GM19239 (cell line): ENCODE data around the gene SEC61B.

Experiments
- DNase-seq: peaks from one replicate; pipeline ENCODE4 v3.0.0; 2011; ENCODE audit warnings: low spot score; ENCODE audit not compliant: insufficient read length
- FAIRE-seq: peaks from 2 replicates; lab custom pipeline; 2011; peaks lifted over from hg19 to GRCh38; lab: Jason Lieb, UNC

The SEC61B gene

GRCh38 chr9:99221621-99222415 is at the start of gene SEC61B, which contains the start of gene ALG2:
Gene SEC61B (plus strand): TSS chr9:99222282. CDS start chr9:99222364, 82 bp downstream.
Gene ALG2 (minus strand): TSS chr9:99221942. CDS start chr9:99221894, 48 bp downstream.
- FAIRE-seq = peak; percentile 99
- peak; percentile 89 for DNase-seq

GRCh38 chr9:99173570-99174504 is 48.2 kb upstream of the SEC61B start:
- FAIRE-seq = peak; percentile 40
- DNase-seq = no peak

GRCh38 chr9:99176527-99177013 is 45.5 kb upstream of the SEC61B start:
- DNase-seq (no peak), FAIRE-seq (no peak)

GRCh38 chr9:99177576-99178366 is 44.3 kb upstream of the SEC61B start:
- DNase-seq (no peak), FAIRE-seq (no peak)

GRCh38 chr9:99178912-99179872 is 42.9 kb upstream of the SEC61B start:
- DNase-seq (no peak), FAIRE-seq (no peak)

- FAIRE-seq = peak; percentile 58
- no peak for DNase-seq
These were observed 41.9 kb upstream of the SEC61B start for GRCh38 chr9:99180199-99180598.

- DNase-seq (no peak), FAIRE-seq (peak; percentile 40)
These were observed 41.4 kb upstream of the SEC61B start for GRCh38 chr9:99180662-99181061.

- no peak for DNase-seq
- FAIRE-seq = no peak
These were observed 40.9 kb upstream of the SEC61B start for GRCh38 chr9:99181206-99181605.

- peak; percentile 79 for FAIRE-seq
These were observed 40.5 kb upstream of the SEC61B start for GRCh38 chr9:99181621-99182020.

GRCh38 chr9:99182356-99182755 is 39.7 kb upstream of the SEC61B start:
- FAIRE-seq = no peak

More at GRCh38 chr9:99181621-99182020, 40.5 kb upstream of the SEC61B start:
- no peak for DNase-seq

GRCh38 chr9:99183616-99184015 is 38.5 kb upstream of the SEC61B start:
- FAIRE-seq (no peak), DNase-seq (no peak)

More at GRCh38 chr9:99182356-99182755, 39.7 kb upstream of the SEC61B start:
- no peak for DNase-seq

GRCh38 chr9:99184110-99184474 is 38.0 kb upstream of the SEC61B start:
- DNase-seq (no peak), FAIRE-seq (no peak)

GRCh38 chr9:99184475-99185347 is 37.4 kb upstream of the SEC61B start:
- DNase-seq = peak; percentile 32
- peak; percentile 91 for FAIRE-seq

- FAIRE-seq (no peak), DNase-seq (no peak)
These were observed 36.8 kb upstream of the SEC61B start for GRCh38 chr9:99185348-99185632.

GRCh38 chr9:99185934-99186333 is 36.1 kb upstream of the SEC61B start:
- no peak for FAIRE-seq
- DNase-seq = no peak

- FAIRE-seq (peak; percentile 64), DNase-seq (no peak)
These were observed 34.8 kb upstream of the SEC61B start for GRCh38 chr9:99187311-99187710.

GRCh38 chr9:99189186-99189585 is 32.9 kb upstream of the SEC61B start:
- FAIRE-seq (no peak), DNase-seq (no peak)
